Embryonic facial prominence (tissue), 1 donor: ENCODE results near the gene MUC5B.
"Not testable (repeated sequence)": the region's sequence is repeated elsewhere in the genome, so short reads cannot be mapped to it uniquely, and the experiment has no call there.

Experiments used
- DNase-seq: peaks from one replicate; pipeline ENCODE4 v3.0.0-alpha.2; 2016; ENCODE audit errors: extremely low spot score

MUC5B gene

GRCh38 chr11:1202776-1203504 lies 19.9 kb upstream of the MUC5B start:
- DNase-seq, result no peak

GRCh38 chr11:1203505-1204271 lies 19.2 kb upstream of the MUC5B start:
- no peak for DNase-seq

- DNase-seq, result no peak
Measured at GRCh38 chr11:1204381-1205101, 18.3 kb upstream of the MUC5B start.

GRCh38 chr11:1205121-1205986 lies 17.5 kb upstream of the MUC5B start:
- no peak for DNase-seq

GRCh38 chr11:1205987-1206331 lies 16.9 kb upstream of the MUC5B start:
- no peak for DNase-seq

- no peak for DNase-seq
Measured at GRCh38 chr11:1206391-1207271, 16.2 kb upstream of the MUC5B start.

- no peak for DNase-seq
Measured at GRCh38 chr11:1207401-1208143, 15.3 kb upstream of the MUC5B start.

- DNase-seq, result no peak
Measured at GRCh38 chr11:1208144-1208393, 14.8 kb upstream of the MUC5B start.

- no peak for DNase-seq
Measured at GRCh38 chr11:1208394-1209261, 14.2 kb upstream of the MUC5B start.

- no peak for DNase-seq
Measured at GRCh38 chr11:1209371-1210057, 13.4 kb upstream of the MUC5B start.

GRCh38 chr11:1211838-1212237 lies 11.0 kb upstream of the MUC5B start:
- no peak for DNase-seq

- not testable (repeated sequence) for DNase-seq
Measured at GRCh38 chr11:1215826-1216225, 7.0 kb upstream of the MUC5B start.

- DNase-seq, result no peak
Measured at GRCh38 chr11:1217151-1217550, 5.7 kb upstream of the MUC5B start.

GRCh38 chr11:1218256-1218787 lies 4.5 kb upstream of the MUC5B start:
- no peak for DNase-seq

GRCh38 chr11:1218788-1219445 lies 3.9 kb upstream of the MUC5B start:
- no peak for DNase-seq

- no peak for DNase-seq
Measured at GRCh38 chr11:1219446-1219833, 3.4 kb upstream of the MUC5B start.

GRCh38 chr11:1219834-1220815 lies 2.7 kb upstream of the MUC5B start:
- no peak for DNase-seq
